K562 (cell line): ENCODE measurements around the gene EML1. TPM values are rescaled to one million over a fixed set of nuclear protein-coding genes. Genes with fewer than 3 reads are reported as not detected.

Experiments
- ATAC-seq: fragments of 200-7000 bp; cut with Tn5 transposase; 3 replicates; pipeline ENCODE4 v1.9.1; 2020; ENCODE audit warnings: moderate library complexity
- BruUV-seq: library from RNA; stranded (reverse); fragments of 400-500 nt; replicated peaks from 2 replicates; lab custom pipeline; 2021; lab: Mats Ljungman, UMichigan
- CTCF ChIA-PET: fragments of 300-600 bp; formaldehyde crosslinking; extraction: SDS; loops from one replicate; lab custom pipeline; 2021; ENCODE audit warnings: low intra/inter-chr PET ratio; lab: Yijun Ruan, JAX
- POLR2A ChIA-PET: fragments of 300-600, 350-650 bp; sonication (Branson Sonifier 250); formaldehyde crosslinking; extraction: SDS; loops from one replicate; lab custom pipeline; 2021; ENCODE audit warnings: antibody characterized with exemption, inconsistent platforms; lab: Yijun Ruan, JAX
- DNase-seq, 4 experiments: peaks; one replicate each; pipeline versions ENCODE4 v3.0.0 to v3.0.0-alpha.2; 2011 to 2018; ENCODE audit warnings: low spot score in 3 of 4, mixed read lengths in 3 of 4; ENCODE audit errors: extremely low read depth in 1 of 4
- FAIRE-seq: peaks from 2 replicates; lab custom pipeline; 2011; peaks lifted over from hg19 to GRCh38; lab: Jason Lieb, UNC
- H2AFZ ChIP-seq: 2 replicates; pipeline ENCODE4 v1.6.0; 2011; ENCODE audit warnings: low read depth, low read length, control low read depth, inconsistent platforms
- H3K27ac ChIP-seq: fragments of 200-600 bp; 3 replicates; pipeline ENCODE4 v1.8.0; 2011; ENCODE audit warnings: low read depth, mild to moderate bottlenecking, control low read depth, inconsistent platforms, low read length, moderate library complexity, mixed read lengths; ENCODE audit errors: extremely low read depth
- H3K27me3 ChIP-seq, 2 experiments: fragments of 300-600 bp in 1 of 2; 2 replicates in 1 of 2; 3 replicates in 1 of 2; pipeline versions ENCODE4 v1.6.0 to v1.8.0; 2011; ENCODE audit warnings: inconsistent platforms in 2 of 2, low read length in 2 of 2, mild to moderate bottlenecking in 1 of 2, mixed read lengths in 1 of 2, moderate library complexity in 1 of 2; ENCODE audit not compliant: control insufficient read depth in 2 of 2, insufficient read depth in 2 of 2
- H3K36me3 ChIP-seq: fragments of 300-600 bp; 3 replicates; pipeline ENCODE4 v1.8.0; 2011; ENCODE audit warnings: mild to moderate bottlenecking, low read length, inconsistent platforms; ENCODE audit not compliant: control insufficient read depth, insufficient read depth
- H3K4me1 ChIP-seq, 2 experiments: fragments of 200-600 bp in 1 of 2; replicated peaks in 1 of 2; 2 replicates in 1 of 2; 3 replicates in 1 of 2; pipeline versions ENCODE4 v1.5.1 to v1.8.0; 2011; ENCODE audit warnings: inconsistent platforms in 2 of 2, low read length in 2 of 2, mild to moderate bottlenecking in 1 of 2, mixed read lengths in 1 of 2, moderate library complexity in 1 of 2; ENCODE audit not compliant: control insufficient read depth in 2 of 2, insufficient read depth in 2 of 2
- H3K4me2 ChIP-seq: 2 replicates; pipeline ENCODE4 v1.6.1; 2011; ENCODE audit warnings: low read length, control low read depth, inconsistent platforms, mixed read lengths; ENCODE audit not compliant: insufficient read depth
- H3K4me3 ChIP-seq: fragments of 200-600 bp; sonication (generic), shearing (Covaris generic); 2 replicates; pipeline ENCODE4 v1.5.1; 2016; ENCODE audit warnings: control low read depth, inconsistent platforms
- H3K79me2 ChIP-seq: fragments of 200-600 bp; 3 replicates; pipeline ENCODE4 v1.8.0; 2011; ENCODE audit warnings: low read length, inconsistent platforms; ENCODE audit not compliant: control insufficient read depth, insufficient read depth
- H3K9ac ChIP-seq, 2 experiments: 2 replicates each; pipeline versions ENCODE4 v1.6.0 to v1.6.1; 2011; ENCODE audit warnings: low read depth in 2 of 2, low read length in 2 of 2, control low read depth in 1 of 2, inconsistent platforms in 1 of 2, mild to moderate bottlenecking in 1 of 2, mixed read lengths in 1 of 2; ENCODE audit not compliant: insufficient read depth in 1 of 2
- H3K9me1 ChIP-seq: one replicate; pipeline ENCODE4 v1.6.0; 2011; ENCODE audit warnings: inconsistent platforms, mild to moderate bottlenecking, low read length, moderate library complexity; ENCODE audit not compliant: control insufficient read depth, insufficient read depth
- H3K9me3 ChIP-seq: replicated peaks from 2 replicates; pipeline ENCODE4 v1.5.1; 2011; ENCODE audit warnings: low read depth, low read length, inconsistent platforms; ENCODE audit not compliant: control insufficient read depth, insufficient read depth
- H4K20me1 ChIP-seq: replicated peaks from 2 replicates; pipeline ENCODE4 v1.6.1; 2011; ENCODE audit warnings: low read length, inconsistent platforms, mixed read lengths; ENCODE audit not compliant: control insufficient read depth, insufficient read depth
- BRCA1 ChIP-seq, 2 experiments: fragments of 450-650 bp in 1 of 2; sonication (generic) in 1 of 2; formaldehyde crosslinking in 1 of 2; IDR thresholded peaks; 2 replicates each; pipeline versions ENCODE4 v1.5.0 to v1.6.1; 2017 to 2020; ENCODE audit warnings: mild to moderate bottlenecking in 1 of 2, missing genetic modification reagents in 1 of 2
- CBFA2T2 ChIP-seq: fragments of 450-650 bp; conservative IDR thresholded peaks from 2 replicates; pipeline ENCODE4 v1.6.1; 2017; ENCODE audit warnings: mild to moderate bottlenecking
- FOXA1 ChIP-seq: fragments of 450-650 bp; IDR thresholded peaks from 2 replicates; pipeline ENCODE4 v1.6.1; 2016; ENCODE audit warnings: mild to moderate bottlenecking, borderline replicate concordance
- KLF10 ChIP-seq: fragments of 250-450 bp; sonication (Bioruptor Pico); IDR thresholded peaks from 2 replicates; pipeline ENCODE4 v1.6.1; 2021; ENCODE audit warnings: matching md5 sums
- WHSC1 ChIP-seq: IDR thresholded peaks from one replicate; pipeline ENCODE4 v1.6.1; 2012; ENCODE audit warnings: low read length, control low read depth, inconsistent platforms
- ZKSCAN3 ChIP-seq: fragments of 250-450 bp; sonication (Bioruptor Pico); IDR thresholded peaks from 2 replicates; pipeline ENCODE4 v1.4.0; 2020
- ZNF41 ChIP-seq: fragments of 250-450 bp; sonication (Bioruptor Pico); conservative IDR thresholded peaks from 2 replicates; pipeline ENCODE4 v1.4.0; 2020; ENCODE audit warnings: mild to moderate bottlenecking
- ZNF668 ChIP-seq: fragments of 250-450 bp; sonication (Bioruptor Pico); IDR thresholded peaks from 2 replicates; pipeline ENCODE4 v1.8.0; 2022; ENCODE audit warnings: mild to moderate bottlenecking, inconsistent platforms
- WGBS: fragments of 100-300 bp; shearing (Covaris generic); methylation state at CpG from one replicate; pipeline ENCODE4 v1.1.6; 2016; ENCODE audit warnings: low coverage, mixed read lengths; ENCODE audit not compliant: insufficient coverage; ENCODE audit errors: missing lambda C conversion rate; 5-methylcytosine and 5-hydroxymethylcytosine counted together
- in situ Hi-C: fragments of 300-500 bp; cut with MboI; formaldehyde crosslinking; loops from 4 replicates; pipeline ENCODE4 v1.15.0; 2018; ENCODE audit warnings: inconsistent platforms, mixed read lengths
- intact Hi-C: fragments of 100-400 bp; cut with micrococcal nuclease; formaldehyde crosslinking; loops from 2 replicates; pipeline ENCODE4 v1.14.2; 2022
- polyA plus RNA-seq, 8 experiments: library from polyadenylated mRNA; depleted of rRNA in 4 of 8; stranded (reverse) in 5 of 8; unstranded in 3 of 8; fragments of >200 nt; fragmentation: Nextera tagmentation in 2 of 8; fragmentation: Illumina TruSeq in 1 of 8; extraction: Ambion mirVana in 2 of 8; extraction: Trizol in 1 of 8; gene quantifications; 2 replicates each; pipeline versions ENCODE4 v1.2.1 to v1.2.3, GENCODE V29; 2011 to 2014; ENCODE audit warnings: inconsistent platforms in 1 of 8, missing spikeins in 1 of 8
- total RNA-seq, 7 experiments: library from RNA; depleted of rRNA in 6 of 7; stranded (reverse); fragments of >200 nt in 6 of 7; fragmentation: Illumina TruSeq in 2 of 7; extraction: Trizol in 2 of 7; gene quantifications; 2 replicates each; pipeline versions ENCODE4 v1.2.1 to v1.2.3, GENCODE V29; 2011 to 2021; ENCODE audit warnings: low replicate concordance in 1 of 7
- TF ChIP-seq, protein P1 (sequence below): fragments of 450-650 bp; formaldehyde crosslinking; IDR thresholded peaks from 2 replicates; pipeline ENCODE4 v1.4.0; 2020; ENCODE audit warnings: mild to moderate bottlenecking, mixed read lengths
- TF ChIP-seq, protein P2 (sequence below): fragments of 450-650 bp; IDR thresholded peaks from 2 replicates; pipeline ENCODE4 v1.6.1; 2014; ENCODE audit warnings: low read depth, mild to moderate bottlenecking, moderate library complexity, borderline replicate concordance
- TF ChIP-seq, protein P3 (sequence below), 3 experiments: fragments of 200-800 bp in 1 of 3; sonication (Bioruptor generic) in 1 of 3; sonication (generic) in 1 of 3; formaldehyde crosslinking in 1 of 3; IDR thresholded peaks; 2 replicates each; pipeline versions ENCODE4 v1.6.1 to v1.8.0; 2016 to 2022; ENCODE audit warnings: mild to moderate bottlenecking in 2 of 3, missing compliant biosample characterization in 2 of 3, missing genetic modification characterization in 2 of 3, missing genetic modification reagents in 1 of 3

EML1 gene
- total and polyA plus RNA-seq, 9 of the 15 experiments (the other 6 are each of a cell fraction or from before 2014, with no cell fraction given), result 0.01 to 0.35 (median 0.07) TPM; not detected in 2

DNA sequence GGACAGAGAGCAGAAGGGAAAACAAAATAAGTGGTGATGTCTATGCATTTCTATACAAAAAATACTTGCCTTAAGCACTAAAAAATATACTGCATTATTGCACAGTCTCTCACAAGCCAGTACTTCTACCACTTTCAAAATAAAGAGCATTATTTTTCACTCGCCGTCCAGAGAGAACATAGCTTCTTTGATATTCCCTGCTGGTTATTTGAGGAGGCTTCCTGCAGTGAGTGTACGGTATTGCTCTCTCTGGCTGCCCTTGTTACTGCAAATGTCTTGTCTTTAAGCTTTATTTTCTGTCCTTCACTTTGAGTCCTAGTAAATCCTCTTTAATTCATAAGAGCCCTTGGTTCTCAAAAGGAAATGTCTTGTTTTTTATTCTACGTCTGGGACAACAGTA lies 81.1 kb downstream of the EML1 start:
- TF ChIP-seq KLF10 (no peak), CBFA2T2 (no peak), ZKSCAN3 (CRISPR knock-in tag) (no peak), WHSC1 (no peak), FOXA1 (no peak), ZNF668 (CRISPR knock-in tag) (no peak), ZNF41 (CRISPR knock-in tag) (no peak), BRCA1 (IDR thresholded peaks at IDR 0.05) (no peak), BRCA1 (CRISPR knock-in tag; IDR thresholded peaks at IDR 0.05) (no peak)
- TF ChIP-seq, protein P1, sequence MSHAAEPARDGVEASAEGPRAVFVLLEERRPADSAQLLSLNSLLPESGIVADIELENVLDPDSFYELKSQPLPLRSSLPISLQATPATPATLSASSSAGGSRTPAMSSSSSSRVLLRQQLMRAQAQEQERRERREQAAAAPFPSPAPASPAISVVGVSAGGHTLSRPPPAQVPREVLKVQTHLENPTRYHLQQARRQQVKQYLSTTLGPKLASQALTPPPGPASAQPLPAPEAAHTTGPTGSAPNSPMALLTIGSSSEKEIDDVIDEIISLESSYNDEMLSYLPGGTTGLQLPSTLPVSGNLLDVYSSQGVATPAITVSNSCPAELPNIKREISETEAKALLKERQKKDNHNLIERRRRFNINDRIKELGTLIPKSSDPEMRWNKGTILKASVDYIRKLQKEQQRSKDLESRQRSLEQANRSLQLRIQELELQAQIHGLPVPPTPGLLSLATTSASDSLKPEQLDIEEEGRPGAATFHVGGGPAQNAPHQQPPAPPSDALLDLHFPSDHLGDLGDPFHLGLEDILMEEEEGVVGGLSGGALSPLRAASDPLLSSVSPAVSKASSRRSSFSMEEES (CRISPR knock-in tag), result no peak
- TF ChIP-seq, protein P2, sequence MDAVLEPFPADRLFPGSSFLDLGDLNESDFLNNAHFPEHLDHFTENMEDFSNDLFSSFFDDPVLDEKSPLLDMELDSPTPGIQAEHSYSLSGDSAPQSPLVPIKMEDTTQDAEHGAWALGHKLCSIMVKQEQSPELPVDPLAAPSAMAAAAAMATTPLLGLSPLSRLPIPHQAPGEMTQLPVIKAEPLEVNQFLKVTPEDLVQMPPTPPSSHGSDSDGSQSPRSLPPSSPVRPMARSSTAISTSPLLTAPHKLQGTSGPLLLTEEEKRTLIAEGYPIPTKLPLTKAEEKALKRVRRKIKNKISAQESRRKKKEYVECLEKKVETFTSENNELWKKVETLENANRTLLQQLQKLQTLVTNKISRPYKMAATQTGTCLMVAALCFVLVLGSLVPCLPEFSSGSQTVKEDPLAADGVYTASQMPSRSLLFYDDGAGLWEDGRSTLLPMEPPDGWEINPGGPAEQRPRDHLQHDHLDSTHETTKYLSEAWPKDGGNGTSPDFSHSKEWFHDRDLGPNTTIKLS, result no peak
- TF ChIP-seq, protein P3, sequence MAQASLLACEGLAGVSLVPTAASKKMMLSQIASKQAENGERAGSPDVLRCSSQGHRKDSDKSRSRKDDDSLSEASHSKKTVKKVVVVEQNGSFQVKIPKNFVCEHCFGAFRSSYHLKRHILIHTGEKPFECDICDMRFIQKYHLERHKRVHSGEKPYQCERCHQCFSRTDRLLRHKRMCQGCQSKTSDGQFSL (CRISPR knock-in tag; IDR thresholded peaks at IDR 0.05), result no peak
- TF ChIP-seq, protein P3 (tag; IDR thresholded peaks at IDR 0.05), result no peak
- Histone ChIP-seq H3K36me3 (no peaks in the 10 kb centered on the region), H2AFZ (no peak overlapping the region), H3K27ac (no peak overlapping the region), H3K4me1 (no peaks in the 10 kb centered on the region), H3K79me2 (no peaks in the 10 kb centered on the region), H3K9ac (no peak overlapping the region), H3K9me3 (no peaks in the 10 kb centered on the region), H3K9me1 (no peaks in the 10 kb centered on the region), H4K20me1 (no peaks in the 10 kb centered on the region), H3K4me3 (no peak overlapping the region), H3K4me2 (no peak overlapping the region), H3K27me3 (peaks cover 14 to 45% of the 10 kb centered on the region in 2 experiments; a peak in 3 of 5 replicates)
- CTCF ChIA-PET, result no interaction called here
- WGBS, result 0% methylated on average over 4 of the region's 4 CpGs
- POLR2A ChIA-PET, result interaction anchor here (0.7 to 1.2 kb wide), 4 partner anchors 14 to 64 kb away, joined by 3 read pairs; no protein-coding TSS in a partner anchor
- FAIRE-seq (no peak), ATAC-seq (no peak), DNase-seq (no peak)
- intact Hi-C loops (loop anchor here (10.0 kb wide), 1 partner anchor 80 kb away; the partner anchor contains the start of gene EML1), in situ Hi-C loops (no loop called here)
- no TSS peak for BruUV-seq
